Right hindlimb (tissue), 1 donor: ENCODE data around the gene DIS3L.
"Not testable (repeated sequence)": the region's sequence is repeated elsewhere in the genome, so short reads cannot be mapped to it uniquely, and the experiment has no call there.

Experiments used
- DNase-seq: peaks from one replicate; pipeline ENCODE4 v3.0.0-alpha.2; 2018

The DIS3L gene

GRCh38 chr15:66312144-66312543, 18.8 kb downstream of the DIS3L start:
- no peak for DNase-seq

GRCh38 chr15:66323312-66323928, 30.1 kb downstream of the DIS3L start:
- no peak for DNase-seq

GRCh38 chr15:66326051-66326450, 32.7 kb downstream of the DIS3L start:
- DNase-seq = no peak

DNA sequence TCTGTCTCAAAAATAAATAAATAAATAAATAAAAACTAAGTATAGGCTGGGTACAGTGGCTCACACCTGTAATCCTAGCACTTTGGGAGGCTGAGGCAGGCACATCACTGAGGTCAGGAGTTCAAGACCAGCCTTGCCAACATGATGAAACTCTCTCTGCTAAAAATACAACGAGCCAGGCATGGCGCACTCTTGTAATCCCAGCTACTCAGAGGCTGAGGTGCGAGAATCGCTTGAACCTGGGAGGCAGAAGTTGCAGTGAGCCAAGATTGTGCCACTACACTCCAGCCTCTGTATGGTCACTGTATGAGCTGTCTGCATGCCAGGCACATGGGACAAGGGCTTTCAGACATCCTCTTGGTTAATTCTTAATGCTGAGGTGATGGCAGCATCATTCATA, 34.4 kb downstream of the DIS3L start:
- DNase-seq = no peak

GRCh38 chr15:66328771-66329170, 35.4 kb downstream of the DIS3L start:
- no peak for DNase-seq

GRCh38 chr15:66348530-66348929, 55.2 kb downstream of the DIS3L start:
- not testable (repeated sequence) for DNase-seq

DNA sequence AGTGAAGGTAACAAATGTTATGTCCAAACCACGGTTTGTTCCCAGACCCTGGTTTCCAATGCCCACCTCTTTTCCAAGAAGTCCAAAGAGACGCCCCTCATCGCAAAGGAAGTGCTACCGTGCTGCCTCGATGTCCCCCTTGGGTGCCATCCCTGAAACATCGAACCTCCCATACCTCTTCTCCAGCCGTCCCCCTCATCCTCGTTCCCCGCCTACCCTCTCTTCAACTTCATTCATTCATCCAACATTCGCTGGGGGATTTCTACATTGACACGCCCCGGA, 62.6 kb downstream of the DIS3L start:
- no peak for DNase-seq

DNA sequence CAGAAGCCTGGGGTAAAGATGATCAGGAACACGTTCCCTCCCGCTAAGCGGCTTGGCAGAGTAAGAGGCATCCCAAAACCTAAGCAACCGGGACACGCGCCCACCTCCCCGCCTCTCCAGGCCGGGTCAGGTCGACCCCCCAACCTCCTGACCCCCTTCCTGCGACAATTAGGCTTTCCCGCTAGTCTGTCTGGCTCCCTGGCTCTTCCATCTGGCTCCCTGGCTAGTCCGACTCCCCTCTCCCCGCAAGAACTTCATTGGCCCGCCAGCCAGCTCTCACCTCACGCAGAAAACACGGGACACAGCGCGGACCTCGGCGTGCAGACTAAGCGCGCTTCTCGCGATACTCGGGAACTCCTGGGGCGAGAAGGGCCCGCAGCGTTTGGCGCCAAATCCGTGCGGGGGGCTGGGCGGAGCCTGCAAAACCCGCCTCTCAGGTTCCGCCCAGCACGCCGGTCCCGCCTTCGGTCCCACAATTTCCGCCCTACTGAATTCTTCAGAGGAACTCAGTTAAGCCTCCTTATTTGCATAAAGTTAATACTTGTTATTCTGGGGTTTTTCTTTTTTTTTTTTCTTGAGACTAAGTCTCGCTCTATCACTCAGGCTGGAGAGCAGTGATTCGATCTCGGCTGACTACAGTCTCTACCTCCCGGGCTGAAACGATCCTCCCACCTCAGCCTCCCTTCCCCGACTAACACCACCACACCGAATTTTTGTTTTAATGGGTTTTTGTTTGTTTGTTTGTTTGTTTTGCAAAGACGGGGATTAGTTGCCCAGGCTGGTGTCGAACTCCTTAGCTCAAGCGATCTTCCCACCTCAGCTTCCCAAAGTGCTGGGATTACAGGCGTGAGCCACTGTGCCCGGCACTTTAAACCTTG, 63.2 kb downstream of the DIS3L start, which contains the start of gene TIPIN:
TIPIN (minus strand) TSS at position 327 of the 878 bp plus-strand sequence. CDS start 3,738 bp downstream, outside the sequence.
- DNase-seq = peak; percentile 96

DNA sequence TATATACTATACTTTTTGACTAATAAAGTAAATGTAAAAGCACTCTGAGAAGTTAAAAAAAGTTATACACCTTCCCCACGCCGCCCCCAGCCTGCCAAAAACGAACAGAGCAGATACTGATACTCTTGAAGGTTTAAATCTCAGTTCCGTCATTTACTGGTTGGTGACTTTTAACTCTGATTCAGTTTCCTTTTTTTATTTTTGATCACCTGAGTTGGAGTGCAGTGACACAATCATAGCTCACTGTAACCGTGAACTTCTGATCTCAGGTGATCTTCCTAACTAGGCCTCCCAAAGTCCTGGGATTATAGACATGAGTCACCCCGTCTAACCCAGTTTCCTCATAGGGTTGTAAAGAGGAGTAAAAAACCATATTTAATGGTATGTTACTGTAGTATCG, 66.4 kb downstream of the DIS3L start:
- no peak for DNase-seq

DNA sequence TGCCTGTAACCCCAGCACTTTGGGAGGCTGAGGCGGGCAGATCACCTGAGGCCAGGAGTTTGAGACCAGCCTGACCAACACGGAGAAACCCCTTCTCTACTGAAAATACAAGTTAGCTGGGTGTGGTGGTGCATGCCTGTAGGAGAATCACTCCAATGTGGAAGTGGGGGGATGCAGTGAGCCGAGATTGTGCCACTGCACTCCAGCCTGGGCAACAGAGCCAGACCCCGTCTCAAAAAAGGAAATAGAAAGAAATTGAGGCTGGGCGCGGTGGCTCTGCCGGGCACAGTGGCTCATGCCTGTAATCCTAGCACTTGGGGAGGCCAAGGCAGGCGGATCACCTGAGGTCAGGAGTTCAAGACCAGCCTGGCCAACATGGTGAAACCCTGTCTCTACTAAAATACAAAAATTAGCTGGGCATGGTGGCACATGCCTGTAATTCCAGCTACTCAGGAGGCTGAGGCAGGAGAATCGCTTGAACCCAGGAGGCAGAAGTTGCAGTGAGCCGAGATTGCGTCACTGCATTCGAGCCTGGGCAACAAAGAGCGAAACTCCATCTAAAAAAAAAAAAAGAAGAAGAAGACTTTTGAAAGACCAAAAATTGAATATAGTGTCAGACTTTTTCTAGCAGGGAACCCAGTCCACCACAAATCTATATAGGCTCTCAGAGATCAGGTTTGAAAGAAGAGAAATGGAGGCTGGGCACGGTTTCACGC, 68.5 kb downstream of the DIS3L start:
- DNase-seq = not testable (repeated sequence)

DNA sequence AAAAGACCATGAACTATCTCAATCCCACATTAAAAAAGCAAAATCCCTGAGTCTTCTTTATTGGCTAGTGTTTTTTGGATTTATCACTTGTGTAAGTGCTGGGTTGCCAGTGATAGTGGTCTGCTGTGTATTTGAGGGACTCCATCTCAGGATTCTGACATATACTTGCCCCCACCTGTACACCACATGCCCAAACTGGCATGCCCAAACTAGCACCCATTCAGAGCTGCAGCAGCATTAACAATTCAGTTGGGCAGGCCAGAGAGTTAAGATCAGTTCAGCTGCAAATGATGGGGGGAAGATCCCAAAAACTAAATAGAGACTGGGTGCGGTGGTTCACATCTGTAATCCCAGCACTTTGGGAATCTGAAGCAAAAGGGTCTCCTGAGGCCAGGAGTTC, 69.4 kb downstream of the DIS3L start:
- DNase-seq = no peak

GRCh38 chr15:66364944-66365528, 71.7 kb downstream of the DIS3L start:
- no peak for DNase-seq

GRCh38 chr15:66369773-66370651, 76.6 kb downstream of the DIS3L start:
- peak; percentile 40 for DNase-seq

GRCh38 chr15:66374179-66374578, 80.8 kb downstream of the DIS3L start:
- no peak for DNase-seq

- DNase-seq = no peak
These were observed 85.6 kb downstream of the DIS3L start for GRCh38 chr15:66378814-66379430.

GRCh38 chr15:66381376-66381775, 88.0 kb downstream of the DIS3L start:
- not testable (repeated sequence) for DNase-seq
